HL-60 (cell line): Measurements from ENCODE around the gene PRPF6.

ENCODE experiments used
- DNase-seq, 2 experiments: peaks; one replicate each; pipeline ENCODE4 v3.0.0-alpha.2; 2010 to 2020; ENCODE audit warnings: low read depth in 1 of 2, low spot score in 1 of 2
- H3K27ac ChIP-seq: fragments of 250-450 bp; sonication (Bioruptor Pico); replicated peaks from 2 replicates; pipeline ENCODE4 v1.5.1; 2020; ENCODE audit warnings: mild to moderate bottlenecking, moderate library complexity
- H3K27me3 ChIP-seq: fragments of 250-450 bp; sonication (Bioruptor Pico); 2 replicates; pipeline ENCODE4 v1.5.1; 2021; ENCODE audit warnings: mild to moderate bottlenecking, moderate library complexity; ENCODE audit not compliant: insufficient read depth, poor library complexity, severe bottlenecking
- H3K4me3 ChIP-seq: replicated peaks from 2 replicates; pipeline ENCODE4 v1.5.1; 2011; ENCODE audit warnings: mild to moderate bottlenecking, control low read depth, low read length; ENCODE audit not compliant: insufficient read depth
- CTCF ChIP-seq: IDR thresholded peaks from one replicate; pipeline ENCODE4 v1.5.1; 2011; ENCODE audit warnings: low read length, control low read depth, inconsistent platforms; ENCODE audit not compliant: insufficient read depth
- GABPA ChIP-seq: IDR thresholded peaks from 2 replicates; pipeline ENCODE4 v1.6.1; 2012; ENCODE audit warnings: low read depth
- POLR2AphosphoS5 ChIP-seq: IDR thresholded peaks from 2 replicates; pipeline ENCODE4 v1.6.1; 2012; ENCODE audit warnings: low read depth
- REST ChIP-seq: IDR thresholded peaks from 2 replicates; pipeline ENCODE4 v1.6.1; 2012; ENCODE audit warnings: low read depth; ENCODE audit not compliant: insufficient replicate concordance
- SPI1 ChIP-seq: IDR thresholded peaks from 2 replicates; pipeline ENCODE4 v1.6.1; 2012; ENCODE audit warnings: low read depth, mild to moderate bottlenecking, borderline replicate concordance

Gene PRPF6

GRCh38 chr20:64075556-64075955, 94.6 kb downstream of the PRPF6 start:
- H3K27ac ChIP-seq = peak overlapping the region; percentile 97
- H3K4me3 ChIP-seq = no peak overlapping the region
- no peak for TF ChIP-seq SPI1
- TF ChIP-seq GABPA = no peak
- TF ChIP-seq REST = no peak
- no peak for TF ChIP-seq POLR2AphosphoS5
- DNase-seq = no peak
- no peaks in the 10 kb centered on the region for H3K27me3 ChIP-seq

- Histone ChIP-seq H3K27ac (peak overlapping the region; percentile 97), H3K4me3 (peak overlapping the region; percentile 83), H3K27me3 (no peaks in the 10 kb centered on the region)
- DNase-seq = no peak
- TF ChIP-seq CTCF (no peak), POLR2AphosphoS5 (no peak; the same call in 1 of the 2 replicates), REST (no peak), GABPA (no peak), SPI1 (no peak)
Measured at GRCh38 chr20:64076061-64076997, 95.4 kb downstream of the PRPF6 start.

GRCh38 chr20:64077094-64077493, 96.2 kb downstream of the PRPF6 start:
- peak overlapping the region; percentile 97 for H3K27ac ChIP-seq
- TF ChIP-seq REST (no peak), SPI1 (peak; percentile 98), POLR2AphosphoS5 (peak; percentile 30), CTCF (no peak), GABPA (peak; percentile 67)
- peak overlapping the region; percentile 83 for H3K4me3 ChIP-seq
- DNase-seq = peak; percentile 79 to 94
- no peaks in the 10 kb centered on the region for H3K27me3 ChIP-seq
